GM12878 (cell line): ENCODE data around the gene RAC3. TPM values are rescaled to one million over a fixed set of nuclear protein-coding genes. Genes with fewer than 3 reads are reported as not detected.

Experiments
- ATAC-seq: fragments of 200-7000 bp; cut with Tn5 transposase; 3 replicates; pipeline ENCODE4 v1.9.1; 2020; ENCODE audit warnings: mild to moderate bottlenecking, moderate library complexity
- BruUV-seq: library from RNA; stranded (reverse); fragments of 400-500 nt; replicated peaks from 2 replicates; lab custom pipeline; 2021; lab: Mats Ljungman, UMichigan
- CTCF ChIA-PET: fragments of 300-600 bp; sonication (Branson Sonifier 250); formaldehyde crosslinking; extraction: SDS; loops from one replicate; lab custom pipeline; 2021; ENCODE audit warnings: inconsistent platforms; lab: Yijun Ruan, JAX
- POLR2A ChIA-PET: fragments of 350-600 bp; formaldehyde crosslinking; extraction: SDS; loops from one replicate; lab custom pipeline; 2021; ENCODE audit warnings: inconsistent platforms; lab: Charles Lee
- RAD21 ChIA-PET: fragments of 300-600 bp; sonication (Branson Sonifier 250); formaldehyde crosslinking; loops from one replicate; lab custom pipeline; 2023; ENCODE audit warnings: antibody characterized with exemption; ENCODE audit not compliant: unreplicated experiment; lab: Charles Lee
- SMC1A ChIA-PET: fragments of 300-600 bp; sonication (Branson Sonifier 250); formaldehyde crosslinking; loops from one replicate; lab custom pipeline; 2023; ENCODE audit not compliant: unreplicated experiment, uncharacterized antibody; lab: Charles Lee
- DNase-seq: peaks from one replicate; pipeline ENCODE4 v3.0.0-alpha.2; 2011; ENCODE audit warnings: low read depth, low spot score
- FAIRE-seq: peaks from 3 replicates; lab custom pipeline; 2011; peaks lifted over from hg19 to GRCh38; lab: Jason Lieb, UNC
- H2AFZ ChIP-seq: 2 replicates; pipeline ENCODE4 v1.6.0; 2011; ENCODE audit warnings: low read depth, low read length, control low read depth; ENCODE audit not compliant: control insufficient read depth
- H3K27ac ChIP-seq: 2 replicates; pipeline ENCODE4 v1.5.1; 2011; ENCODE audit warnings: control low read depth; ENCODE audit not compliant: control insufficient read depth, insufficient read depth
- H3K27me3 ChIP-seq, 2 experiments: replicated peaks in 1 of 2; 2 replicates each; pipeline versions ENCODE4 v1.6.0 to v1.6.1; 2011; ENCODE audit warnings: low read length in 1 of 2; ENCODE audit not compliant: control insufficient read depth in 2 of 2, insufficient read depth in 2 of 2
- H3K36me3 ChIP-seq, 2 experiments: 2 replicates each; pipeline ENCODE4 v1.5.1; 2011; ENCODE audit warnings: low read length in 1 of 2; ENCODE audit not compliant: control insufficient read depth in 2 of 2, insufficient read depth in 2 of 2
- H3K4me1 ChIP-seq: 2 replicates; pipeline ENCODE4 v1.6.1; 2011; ENCODE audit warnings: mild to moderate bottlenecking, low read length, moderate library complexity, mixed read lengths; ENCODE audit not compliant: control insufficient read depth, insufficient read depth
- H3K4me2 ChIP-seq: 2 replicates; pipeline ENCODE4 v1.6.0; 2011; ENCODE audit warnings: control low read depth; ENCODE audit not compliant: control insufficient read depth, insufficient read depth
- H3K4me3 ChIP-seq: fragments of 200-600 bp; sonication (generic); 2 replicates; pipeline ENCODE4 v1.5.1; 2016
- H3K79me2 ChIP-seq: 2 replicates; pipeline ENCODE4 v1.6.0; 2011; ENCODE audit warnings: low read length; ENCODE audit not compliant: control insufficient read depth, insufficient read depth
- H3K9ac ChIP-seq: 2 replicates; pipeline ENCODE4 v1.8.0; 2011; ENCODE audit warnings: low read length, control low read depth, mixed read lengths; ENCODE audit not compliant: control insufficient read depth, insufficient read depth
- H3K9me3 ChIP-seq: replicated peaks from 3 replicates; pipeline ENCODE4 v1.5.1; 2011; ENCODE audit warnings: mild to moderate bottlenecking, low read length; ENCODE audit not compliant: control insufficient read depth, insufficient read depth
- H4K20me1 ChIP-seq: 2 replicates; pipeline ENCODE4 v1.6.0; 2011; ENCODE audit not compliant: control insufficient read depth, insufficient read depth
- BCLAF1 ChIP-seq: fragments of 450-650 bp; IDR thresholded peaks from 2 replicates; pipeline ENCODE4 v1.6.1; 2017; ENCODE audit warnings: antibody characterized with exemption, mild to moderate bottlenecking, moderate library complexity
- BRCA1 ChIP-seq: IDR thresholded peaks from 2 replicates; pipeline ENCODE4 v1.6.1; 2011; ENCODE audit warnings: low read depth, low read length, improper control_type of control experiment
- CHD2 ChIP-seq: IDR thresholded peaks from 2 replicates; pipeline ENCODE4 v1.6.1; 2011; ENCODE audit warnings: low read depth, low read length, improper control_type of control experiment, borderline replicate concordance
- CREM ChIP-seq: IDR thresholded peaks from 2 replicates; pipeline ENCODE4 v1.6.1; 2014; ENCODE audit warnings: antibody characterized with exemption, low read depth
- EP300 ChIP-seq, 2 experiments: fragments of 150-350 bp in 1 of 2; IDR thresholded peaks; 2 replicates each; pipeline ENCODE4 v1.6.1; 2011 to 2012; ENCODE audit warnings: low read depth in 2 of 2, low read length in 2 of 2, borderline replicate concordance in 1 of 2, improper control_type of control experiment in 1 of 2, inconsistent platforms in 1 of 2; ENCODE audit not compliant: control insufficient read depth in 1 of 2
- ETV6 ChIP-seq, 2 experiments: fragments of 450-650 bp in 1 of 2; IDR thresholded peaks in 1 of 2; conservative IDR thresholded peaks in 1 of 2; 2 replicates each; pipeline ENCODE4 v1.6.1; 2014; ENCODE audit warnings: antibody characterized with exemption in 1 of 2, borderline replicate concordance in 1 of 2, low read depth in 1 of 2, mild to moderate bottlenecking in 1 of 2, moderate library complexity in 1 of 2
- GABPA ChIP-seq: IDR thresholded peaks from 2 replicates; pipeline ENCODE4 v1.6.1; 2014; ENCODE audit warnings: antibody characterized with exemption, low read depth, mild to moderate bottlenecking, inconsistent platforms
- HDAC6 ChIP-seq: fragments of 200-600 bp; sonication (generic); IDR thresholded peaks from one replicate; pipeline ENCODE4 v1.8.0; 2017; ENCODE audit warnings: antibody characterized with exemption; ENCODE audit not compliant: unreplicated experiment
- IKZF2 ChIP-seq, 2 experiments: fragments of 450-650 bp; IDR thresholded peaks; 2 replicates each; pipeline ENCODE4 v1.6.1; 2017; ENCODE audit warnings: mild to moderate bottlenecking in 2 of 2, moderate library complexity in 2 of 2
- IRF3 ChIP-seq: fragments of 450-650 bp; IDR thresholded peaks from 2 replicates; pipeline ENCODE4 v1.6.1; 2014; ENCODE audit warnings: mild to moderate bottlenecking
- JUND ChIP-seq: IDR thresholded peaks from 2 replicates; pipeline ENCODE4 v1.6.1; 2012; ENCODE audit warnings: low read depth, mild to moderate bottlenecking, low read length, improper control_type of control experiment, moderate library complexity
- MTA3 ChIP-seq: IDR thresholded peaks from 2 replicates; pipeline ENCODE4 v1.6.1; 2012; ENCODE audit warnings: low read length, inconsistent platforms, borderline replicate concordance
- PAX8 ChIP-seq: fragments of 450-650 bp; IDR thresholded peaks from 2 replicates; pipeline ENCODE4 v1.6.1; 2017; ENCODE audit warnings: mild to moderate bottlenecking, moderate library complexity
- PML ChIP-seq: IDR thresholded peaks from 2 replicates; pipeline ENCODE4 v1.6.1; 2012; ENCODE audit warnings: low read length, inconsistent platforms
- SIN3A ChIP-seq: IDR thresholded peaks from 2 replicates; pipeline ENCODE4 v1.6.1; 2012; ENCODE audit warnings: low read depth, low read length, improper control_type of control experiment
- SMAD5 ChIP-seq: IDR thresholded peaks from 2 replicates; pipeline ENCODE4 v1.6.1; 2016; ENCODE audit warnings: antibody characterized with exemption, low read depth
- SREBF1 ChIP-seq: IDR thresholded peaks from 2 replicates; pipeline ENCODE4 v1.6.1; 2012; ENCODE audit warnings: mild to moderate bottlenecking, low read length
- WRNIP1 ChIP-seq: IDR thresholded peaks from 2 replicates; pipeline ENCODE4 v1.6.1; 2011; ENCODE audit warnings: low read depth, low read length, improper control_type of control experiment, borderline replicate concordance
- YY1 ChIP-seq: IDR thresholded peaks from 2 replicates; pipeline ENCODE4 v1.6.1; 2011; ENCODE audit warnings: low read depth, mild to moderate bottlenecking, low read length
- ZNF24 ChIP-seq: fragments of 450-650 bp; IDR thresholded peaks from 2 replicates; pipeline ENCODE4 v1.6.1; 2017; ENCODE audit warnings: antibody characterized with exemption, mild to moderate bottlenecking
- ZNF274 ChIP-seq: IDR thresholded peaks from one replicate; pipeline ENCODE4 v1.8.0; 2011; ENCODE audit not compliant: insufficient read length, insufficient read depth
- ZZZ3 ChIP-seq: IDR thresholded peaks from 2 replicates; pipeline ENCODE4 v1.6.1; 2011; ENCODE audit warnings: low read depth; ENCODE audit not compliant: control insufficient read depth, insufficient read length
- WGBS: methylation state at CpG from one replicate; pipeline ENCODE4 v1.1.6; 2016; ENCODE audit warnings: low lambda C conversion rate; ENCODE audit not compliant: insufficient replicate concordance, insufficient coverage; ENCODE audit errors: missing lambda C conversion rate; 5-methylcytosine and 5-hydroxymethylcytosine counted together
- in situ Hi-C: fragments of 300-500 bp; cut with MboI; formaldehyde crosslinking; loops from 9 replicates; pipeline ENCODE4 v1.14.3; 2018; ENCODE audit warnings: mixed read lengths
- intact Hi-C: fragments of 100-400 bp; cut with micrococcal nuclease; formaldehyde crosslinking; loops from one replicate; pipeline ENCODE4 v1.14.2; 2022; ENCODE audit not compliant: unreplicated experiment
- polyA plus RNA-seq, 11 experiments: library from polyadenylated mRNA; depleted of rRNA in 4 of 11; unstranded in 6 of 11; stranded (reverse) in 5 of 11; fragments of >200 nt; fragmentation: Nextera tagmentation in 4 of 11; fragmentation: Illumina TruSeq in 1 of 11; extraction: Ambion mirVana in 4 of 11; extraction: Trizol in 1 of 11; gene quantifications; 1 replicate in 1 of 11; 2 replicates in 10 of 11; pipeline versions ENCODE4 v1.2.1 to v1.2.3, GENCODE V29; 2011 to 2016; ENCODE audit warnings: inconsistent platforms in 2 of 11, missing spikeins in 2 of 11, low read depth in 1 of 11
- total RNA-seq, 4 experiments: library from RNA; depleted of rRNA in 3 of 4; stranded (reverse); fragments of >200 nt in 3 of 4; fragmentation: Illumina TruSeq in 1 of 4; extraction: Trizol in 1 of 4; gene quantifications; 2 replicates each; pipeline versions ENCODE4 v1.2.1 to v1.2.3, GENCODE V29; 2013 to 2021

Gene RAC3
- total and polyA plus RNA-seq, 10 of the 15 experiments (the other 5 are each of a cell fraction or from before 2014, with no cell fraction given), result 0.11 to 32.9 (median 6.7) TPM

GRCh38 chr17:82081966-82082365 is 50.5 kb downstream of the RAC3 start (continued):
- no peak for TF ChIP-seq EP300 (IDR thresholded peaks at IDR 0.05; ENCODE audit: borderline replicate concordance in 1 of 2, control insufficient read depth in 1 of 2, low read depth in 2 of 2, low read length in 2 of 2)
- TF ChIP-seq ZZZ3, result no peak
- TF ChIP-seq BCLAF1, result no peak

DNA sequence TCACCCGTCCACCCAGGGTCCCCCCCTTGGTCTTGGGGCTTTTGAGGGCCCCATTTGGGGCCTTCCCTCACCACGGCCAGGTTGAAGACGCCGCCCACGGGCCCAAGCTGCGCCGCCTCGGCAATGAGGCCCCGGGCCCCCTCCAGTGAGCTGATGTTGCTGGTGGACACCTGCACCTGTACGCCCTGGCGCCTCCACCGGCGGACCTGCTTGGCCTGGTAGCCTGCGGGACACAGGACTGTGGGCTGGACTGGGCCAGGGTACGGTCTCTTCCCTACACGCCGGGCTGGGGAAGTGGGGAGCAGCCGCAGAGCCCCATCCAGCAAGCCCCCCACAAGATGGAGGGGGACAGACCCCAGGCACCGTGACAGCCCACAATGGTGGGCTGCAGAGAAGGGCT is 51.0 kb downstream of the RAC3 start:
- no peak for FAIRE-seq
- no peak overlapping the region for H2AFZ ChIP-seq
- H3K4me1 ChIP-seq, result no peaks in the 10 kb centered on the region
- intact Hi-C loops (no loop called here), in situ Hi-C loops (no loop called here)
- TF ChIP-seq JUND (no peak), ETV6 (conservative IDR thresholded peaks at IDR 0.05 in 1 of 2, IDR thresholded peaks at IDR 0.05 in 1 of 2; ENCODE audit: borderline replicate concordance in 1 of 2, low read depth in 1 of 2) (no peak), MTA3 (no peak), IRF3 (no peak), PML (no peak), CHD2 (no peak), IKZF2 (IDR thresholded peaks at IDR 0.05) (no peak), ZNF24 (no peak), SREBF1 (no peak), GABPA (no peak), HDAC6 (no peak), ZNF274 (no peak), PAX8 (no peak), BRCA1 (no peak), YY1 (no peak), SIN3A (no peak), CREM (no peak), WRNIP1 (no peak), SMAD5 (no peak)
- 91% methylated on average over 19 of the region's 19 CpGs for WGBS
- CTCF ChIA-PET, result no interaction called here
- no peaks in the 10 kb centered on the region for H3K79me2 ChIP-seq
- no peak overlapping the region for H3K4me3 ChIP-seq
- DNase-seq, result no peak
- RAD21 ChIA-PET, result no interaction called here
- no TSS peak for BruUV-seq
- H3K27ac ChIP-seq, result no peak overlapping the region
- peaks cover 14 to 72% of the 10 kb centered on the region in 2 experiments; a peak in 3 of 4 replicates for H3K36me3 ChIP-seq
- POLR2A ChIA-PET, result no interaction called here
- no peaks in the 10 kb centered on the region for H3K9me3 ChIP-seq
- no peaks in the 10 kb centered on the region for H4K20me1 ChIP-seq
- ATAC-seq, result no peak
- no peak overlapping the region for H3K9ac ChIP-seq
- H3K27me3 ChIP-seq, result no peaks in the 10 kb centered on the region
- no peak overlapping the region for H3K4me2 ChIP-seq
- SMC1A ChIA-PET, result no interaction called here
